ENCODE data around the gene A2M. TPM values are rescaled to one million over a fixed set of nuclear protein-coding genes. Genes with fewer than 3 reads are reported as not detected.

Gene A2M
- total RNA-seq, 1 experiment from 2014 or later = 1.2 TPM

- no peak overlapping the region for H3K4ac ChIP-seq (ENCODE audit: low read depth, low read length)
- no peak overlapping the region for H4K5ac ChIP-seq (ENCODE audit: insufficient read length, low read depth, low read length)
- no peaks in the 10 kb centered on the region for H3K4me1 ChIP-seq (ENCODE audit: insufficient read depth, low read length)
- H2BK5ac ChIP-seq (ENCODE audit: insufficient read length, low read length) = no peak overlapping the region
- H3K4me2 ChIP-seq (ENCODE audit: insufficient read depth, insufficient read length, low read length) = no peak overlapping the region
- no peaks in the 10 kb centered on the region for H4K20me1 ChIP-seq (ENCODE audit: control insufficient read depth, insufficient read depth, insufficient read length)
- H3K27ac ChIP-seq (ENCODE audit: insufficient read length, low read depth, low read length) = no peak overlapping the region
- H3K27me3 ChIP-seq (ENCODE audit: insufficient read depth, low read length) = no peaks in the 10 kb centered on the region
- no peak overlapping the region for H2BK12ac ChIP-seq (ENCODE audit: insufficient read length, low read depth, low read length)
- H3K23ac ChIP-seq (ENCODE audit: insufficient read length, low read depth, low read length) = no peak overlapping the region
- no peak overlapping the region for H3K9ac ChIP-seq (ENCODE audit: extremely low read depth, insufficient read length, low read length)
- no peak overlapping the region for H4K91ac ChIP-seq (ENCODE audit: insufficient read length, low read depth, low read length)
- H3K27ac Mint-ChIP-seq = no peak overlapping the region
- H3K56ac ChIP-seq (ENCODE audit: insufficient read length, low read depth, low read length) = no peak overlapping the region
- no peak overlapping the region for H2BK120ac ChIP-seq (ENCODE audit: low read depth, low read length, poor library complexity, severe bottlenecking)
- H3T11ph ChIP-seq (ENCODE audit: low read length) = no peak overlapping the region
- H3K9me3 ChIP-seq (ENCODE audit: control insufficient read depth, low read depth, low read length) = no peaks in the 10 kb centered on the region
- TF ChIP-seq CTCF (conservative IDR thresholded peaks at IDR 0.05) = no peak
- H3K18ac ChIP-seq (ENCODE audit: insufficient read length, low read depth, low read length) = no peak overlapping the region
- no peak overlapping the region for H2AK5ac ChIP-seq (ENCODE audit: insufficient read length, low read length)
- H3K27me3 Mint-ChIP-seq (ENCODE audit: low read depth) = no peaks in the 10 kb centered on the region; the same call in 1 of the 2 replicates
- H2BK15ac ChIP-seq (ENCODE audit: low read depth, low read length) = no peak overlapping the region
- H3K23me2 ChIP-seq (ENCODE audit: insufficient read length, low read depth, low read length, poor library complexity, severe bottlenecking) = no peaks in the 10 kb centered on the region
- H2BK20ac ChIP-seq (ENCODE audit: low read depth, low read length, poor library complexity, severe bottlenecking) = no peak overlapping the region
- H3K14ac ChIP-seq (ENCODE audit: insufficient read depth, low read length) = no peak overlapping the region
- no peak overlapping the region for H3K4me3 Mint-ChIP-seq
- no peaks in the 10 kb centered on the region for H3K36me3 Mint-ChIP-seq (ENCODE audit: insufficient read depth in 1 of 3, low read depth in 3 of 3)
- no CpG with 5 or more reads among the region's 2 CpGs for WGBS (ENCODE audit: extremely low coverage, insufficient read length, low lambda C conversion rate)
- H3K79me2 ChIP-seq (ENCODE audit: insufficient read depth, low read length) = no peaks in the 10 kb centered on the region
- no peak overlapping the region for H4K8ac ChIP-seq (replicated peaks; ENCODE audit: insufficient read length, low read depth, low read length)
- no peak overlapping the region for H2AFZ ChIP-seq (ENCODE audit: low read length)
- no peaks in the 10 kb centered on the region for H3K79me1 ChIP-seq (ENCODE audit: insufficient read depth, low read depth, low read length, poor library complexity, severe bottlenecking)
- H3K9me3 Mint-ChIP-seq = no peaks in the 10 kb centered on the region
- no peak for DNase-seq
- H3K4me1 Mint-ChIP-seq = peaks cover 3 to 4% of the 10 kb centered on the region in 2 experiments; a peak in 2 of 4 replicates
Observed at GRCh38 chr12:9096563-9097176, 19.0 kb downstream of the A2M start.

All from H9 (cell line).